ENCODE results near the gene WDFY1. TPM values are rescaled to one million over a fixed set of nuclear protein-coding genes. Genes with fewer than 3 reads are reported as not detected.

The WDFY1 gene
- total RNA-seq, 6 experiments from 2014 or later = 35.2 to 50.4 (median 44.7) TPM

DNA sequence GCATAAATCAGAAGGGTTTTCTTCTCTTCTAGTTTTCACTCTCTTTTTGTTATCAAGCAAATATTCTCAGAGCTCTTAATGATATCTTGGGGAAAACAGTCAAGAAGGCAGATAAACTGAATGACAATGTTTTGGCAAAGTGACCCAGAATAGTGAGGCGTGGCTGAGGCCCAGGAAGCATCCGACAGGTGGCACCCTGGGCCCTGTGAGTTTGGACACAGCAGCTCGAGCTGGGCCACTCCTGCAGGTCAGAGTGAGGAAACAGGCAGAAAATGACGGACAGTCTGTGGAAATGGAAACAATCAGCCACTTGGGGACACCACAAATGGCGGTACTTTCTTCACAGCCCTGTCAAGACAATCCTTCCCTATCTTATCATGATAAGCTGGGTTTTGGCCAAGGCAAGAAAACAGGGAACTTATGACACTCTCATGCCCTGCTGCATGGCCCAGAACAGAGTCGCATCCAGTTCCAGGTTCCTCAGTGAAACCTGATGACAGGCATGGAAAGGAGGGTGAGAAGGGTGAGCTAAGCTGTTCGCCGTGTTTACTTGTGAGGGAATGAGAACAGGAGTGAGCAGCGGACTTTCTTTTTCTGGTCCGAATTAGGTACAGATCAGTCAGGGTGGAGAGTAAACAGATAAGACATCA lies 44.2 kb upstream of the WDFY1 start:
- Mint-ChIP-seq H3K9me3 (no peaks in the 10 kb centered on the region), H3K27me3 (ENCODE audit: insufficient read depth) (peaks cover 2% of the 10 kb centered on the region; the same call in 1 of the 2 replicates), H3K4me3 (no peak overlapping the region), H3K4me1 (ENCODE audit: low read depth) (peaks cover 7% of the 10 kb centered on the region), H3K36me3 (ENCODE audit: low read depth) (peaks cover 5% of the 10 kb centered on the region), H3K27ac (no peak overlapping the region)
- TF ChIP-seq, protein P1, sequence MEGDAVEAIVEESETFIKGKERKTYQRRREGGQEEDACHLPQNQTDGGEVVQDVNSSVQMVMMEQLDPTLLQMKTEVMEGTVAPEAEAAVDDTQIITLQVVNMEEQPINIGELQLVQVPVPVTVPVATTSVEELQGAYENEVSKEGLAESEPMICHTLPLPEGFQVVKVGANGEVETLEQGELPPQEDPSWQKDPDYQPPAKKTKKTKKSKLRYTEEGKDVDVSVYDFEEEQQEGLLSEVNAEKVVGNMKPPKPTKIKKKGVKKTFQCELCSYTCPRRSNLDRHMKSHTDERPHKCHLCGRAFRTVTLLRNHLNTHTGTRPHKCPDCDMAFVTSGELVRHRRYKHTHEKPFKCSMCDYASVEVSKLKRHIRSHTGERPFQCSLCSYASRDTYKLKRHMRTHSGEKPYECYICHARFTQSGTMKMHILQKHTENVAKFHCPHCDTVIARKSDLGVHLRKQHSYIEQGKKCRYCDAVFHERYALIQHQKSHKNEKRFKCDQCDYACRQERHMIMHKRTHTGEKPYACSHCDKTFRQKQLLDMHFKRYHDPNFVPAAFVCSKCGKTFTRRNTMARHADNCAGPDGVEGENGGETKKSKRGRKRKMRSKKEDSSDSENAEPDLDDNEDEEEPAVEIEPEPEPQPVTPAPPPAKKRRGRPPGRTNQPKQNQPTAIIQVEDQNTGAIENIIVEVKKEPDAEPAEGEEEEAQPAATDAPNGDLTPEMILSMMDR (IDR thresholded peaks at IDR 0.05) = no peak
- no peak for DNase-seq

DNA sequence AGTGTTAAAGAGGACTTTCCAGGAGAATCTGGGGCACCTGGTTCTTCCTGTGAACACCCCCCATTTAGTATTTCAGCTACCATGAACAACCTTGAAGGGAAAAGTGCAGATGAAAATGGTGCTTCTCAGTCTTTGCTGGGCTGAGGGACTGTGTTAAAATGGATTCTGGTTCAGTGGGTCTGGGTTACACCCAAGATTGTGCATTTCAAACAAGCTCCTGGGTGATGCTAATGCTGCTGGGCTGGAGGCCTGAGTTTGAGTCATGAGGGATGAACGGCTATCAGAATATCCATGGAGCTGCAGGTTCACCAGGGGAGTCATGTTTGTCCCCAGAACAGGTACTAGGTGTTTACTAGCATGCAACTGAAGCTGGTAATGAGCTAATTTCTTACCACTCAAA lies 36.1 kb upstream of the WDFY1 start:
- TF ChIP-seq, protein P1 (IDR thresholded peaks at IDR 0.05) = no peak
- Mint-ChIP-seq H3K9me3 (no peaks in the 10 kb centered on the region), H3K27me3 (ENCODE audit: insufficient read depth) (no peaks in the 10 kb centered on the region), H3K4me1 (ENCODE audit: low read depth) (peaks cover 12% of the 10 kb centered on the region), H3K4me3 (no peak overlapping the region), H3K27ac (no peak overlapping the region), H3K36me3 (ENCODE audit: low read depth) (peaks cover 11% of the 10 kb centered on the region)
- DNase-seq = no peak

DNA sequence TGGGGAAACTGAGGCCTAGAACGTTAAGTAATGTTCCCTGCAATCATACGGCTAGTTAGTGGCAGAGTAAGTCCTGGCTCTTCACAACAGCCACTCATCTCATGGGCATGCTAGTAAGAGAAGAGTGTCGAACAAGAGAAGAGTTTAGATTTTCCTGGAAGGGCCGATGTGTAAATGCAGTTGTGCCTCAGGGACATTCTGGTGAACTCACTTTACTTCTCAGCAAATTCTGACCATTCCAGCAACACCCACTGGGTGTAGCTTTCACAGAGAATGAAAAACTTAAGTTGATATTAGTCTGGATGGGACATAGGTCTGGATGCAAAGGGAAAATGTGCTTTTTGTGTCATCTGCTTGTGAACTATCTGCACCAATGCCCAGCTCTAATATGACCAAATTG lies 35.7 kb upstream of the WDFY1 start:
- no peak for DNase-seq
- H3K27me3 Mint-ChIP-seq (ENCODE audit: insufficient read depth) = no peaks in the 10 kb centered on the region
- no peak overlapping the region for H3K4me3 Mint-ChIP-seq
- H3K9me3 Mint-ChIP-seq = no peaks in the 10 kb centered on the region
- TF ChIP-seq, protein P1 (IDR thresholded peaks at IDR 0.05) = no peak
- H3K27ac Mint-ChIP-seq = no peak overlapping the region
- peaks cover 12% of the 10 kb centered on the region for H3K4me1 Mint-ChIP-seq (ENCODE audit: low read depth)
- H3K36me3 Mint-ChIP-seq (ENCODE audit: low read depth) = peaks cover 11% of the 10 kb centered on the region

DNA sequence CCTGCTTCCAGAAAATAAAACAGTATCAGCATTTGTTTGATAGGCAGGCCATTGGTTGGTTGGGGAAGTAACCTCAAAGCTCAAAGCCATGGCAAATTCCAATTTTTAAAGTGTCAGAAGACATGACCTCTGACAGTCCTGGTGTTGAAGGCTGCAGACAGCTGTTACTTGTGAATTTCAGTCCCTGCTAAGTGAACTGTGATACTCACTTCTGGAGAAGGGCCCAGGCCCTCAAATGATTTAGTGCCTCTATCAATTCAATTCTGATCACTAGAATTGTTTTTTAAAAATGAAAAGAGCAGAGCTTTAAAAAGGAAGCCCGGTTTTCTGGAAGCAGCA lies 35.2 kb upstream of the WDFY1 start:
- no peak overlapping the region for H3K4me3 Mint-ChIP-seq
- H3K4me1 Mint-ChIP-seq (ENCODE audit: low read depth) = peaks cover 12% of the 10 kb centered on the region
- DNase-seq = no peak
- H3K9me3 Mint-ChIP-seq = no peaks in the 10 kb centered on the region
- TF ChIP-seq, protein P1 (IDR thresholded peaks at IDR 0.05) = no peak
- peaks cover 11% of the 10 kb centered on the region for H3K36me3 Mint-ChIP-seq (ENCODE audit: low read depth)
- no peak overlapping the region for H3K27ac Mint-ChIP-seq
- no peaks in the 10 kb centered on the region for H3K27me3 Mint-ChIP-seq (ENCODE audit: insufficient read depth)

DNA sequence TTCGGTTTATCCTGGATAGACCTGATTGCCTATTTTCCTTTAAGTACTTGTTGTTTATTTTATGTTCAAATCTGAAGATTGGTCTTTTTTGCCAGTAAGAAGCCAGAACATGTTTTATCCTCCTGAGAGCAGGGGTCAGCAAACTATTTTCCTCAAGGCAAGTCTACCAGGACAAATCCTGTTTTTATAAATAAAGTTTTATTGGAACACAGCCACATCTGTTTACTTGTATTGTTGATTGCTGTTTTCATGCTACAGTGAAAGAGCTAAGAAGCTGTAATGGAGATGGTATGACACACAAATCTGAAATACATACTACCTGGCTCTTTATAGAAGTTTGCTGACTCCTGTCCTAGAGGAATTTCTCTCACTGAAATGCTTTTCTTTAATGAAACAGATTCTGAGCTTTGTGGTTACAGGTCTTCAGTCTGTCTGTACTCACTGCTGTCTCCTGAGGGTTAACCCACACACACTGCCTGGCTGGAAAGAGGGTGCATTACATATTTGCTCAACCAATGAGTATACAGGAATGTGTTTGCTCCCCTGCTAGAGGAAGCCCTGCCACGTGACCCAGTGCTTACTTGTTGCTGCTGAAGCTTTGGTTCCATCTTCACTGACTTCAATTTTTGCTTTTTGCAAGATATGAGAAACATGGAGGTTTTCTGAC lies 34.7 kb upstream of the WDFY1 start:
- H3K4me1 Mint-ChIP-seq (ENCODE audit: low read depth) = peaks cover 12% of the 10 kb centered on the region
- TF ChIP-seq, protein P1 (IDR thresholded peaks at IDR 0.05) = no peak
- peaks cover 11% of the 10 kb centered on the region for H3K36me3 Mint-ChIP-seq (ENCODE audit: low read depth)
- no peak overlapping the region for H3K4me3 Mint-ChIP-seq
- H3K9me3 Mint-ChIP-seq = no peaks in the 10 kb centered on the region
- no peak for DNase-seq
- no peak overlapping the region for H3K27ac Mint-ChIP-seq
- H3K27me3 Mint-ChIP-seq (ENCODE audit: insufficient read depth) = no peaks in the 10 kb centered on the region

Data from HFFc6 (cell line).